Caco-2 (cell line): ENCODE results near the gene DBX1. TPM values are rescaled to one million over a fixed set of nuclear protein-coding genes. Genes with fewer than 3 reads are reported as not detected.

Experiments
- BruUV-seq: library from RNA; stranded (reverse); fragments of 400-500 nt; replicated peaks from 2 replicates; lab custom pipeline; 2021; lab: Mats Ljungman, UMichigan
- CTCF ChIA-PET: fragments of 300-600 bp; sonication (Branson Sonifier 250); formaldehyde crosslinking; loops from one replicate; lab custom pipeline; 2022; ENCODE audit warnings: antibody characterized with exemption; lab: Charles Lee
- POLR2A ChIA-PET: fragments of 300-600 bp; sonication (Branson Sonifier 250); formaldehyde crosslinking; loops from one replicate; lab custom pipeline; 2022; ENCODE audit warnings: antibody characterized with exemption; lab: Charles Lee
- DNase-seq, 2 experiments: peaks; one replicate each; pipeline versions ENCODE4 v3.0.0 to v3.0.0-alpha.2; 2020 to 2022
- H3K27me3 ChIP-seq: replicated peaks from 2 replicates; pipeline ENCODE4 v1.6.0; 2011; ENCODE audit warnings: low read length; ENCODE audit not compliant: control insufficient read depth, insufficient read depth
- H3K36me3 ChIP-seq: 2 replicates; pipeline ENCODE4 v1.5.1; 2011; ENCODE audit warnings: low read length; ENCODE audit not compliant: control insufficient read depth, insufficient read depth
- H3K4me1 ChIP-seq: fragments of 250-450 bp; sonication (Bioruptor Pico); 2 replicates; pipeline ENCODE4 v1.5.1; 2020; ENCODE audit warnings: mild to moderate bottlenecking
- H3K4me3 ChIP-seq: 2 replicates; pipeline ENCODE4 v1.5.1; 2011; ENCODE audit warnings: low read depth, mild to moderate bottlenecking, control low read depth, low read length
- H3K9me3 ChIP-seq: fragments of 250-450 bp; sonication (Bioruptor Pico); 2 replicates; pipeline ENCODE4 v1.5.1; 2020; ENCODE audit warnings: mild to moderate bottlenecking, moderate library complexity
- H3K27ac Mint-ChIP-seq: one replicate; pipeline ENCODE4 v1.8.0; 2022; ENCODE audit warnings: mixed read lengths; ENCODE audit not compliant: unreplicated experiment
- H3K27me3 Mint-ChIP-seq: one replicate; pipeline ENCODE4 v1.8.0; 2022; ENCODE audit warnings: mixed read lengths; ENCODE audit not compliant: insufficient read depth, unreplicated experiment
- H3K36me3 Mint-ChIP-seq: one replicate; pipeline ENCODE4 v1.8.0; 2022; ENCODE audit warnings: mild to moderate bottlenecking, mixed read lengths; ENCODE audit not compliant: insufficient read depth, unreplicated experiment
- H3K4me1 Mint-ChIP-seq: one replicate; pipeline ENCODE4 v1.8.0; 2022; ENCODE audit warnings: low read depth, mixed read lengths; ENCODE audit not compliant: unreplicated experiment
- H3K4me3 Mint-ChIP-seq: one replicate; pipeline ENCODE4 v1.8.0; 2022; ENCODE audit warnings: mild to moderate bottlenecking, moderate library complexity, mixed read lengths; ENCODE audit not compliant: unreplicated experiment
- H3K9me3 Mint-ChIP-seq: one replicate; pipeline ENCODE4 v1.8.0; 2022; ENCODE audit warnings: mixed read lengths; ENCODE audit not compliant: unreplicated experiment
- CTCF ChIP-seq, 2 experiments: fragments of 200-600 bp in 1 of 2; IDR thresholded peaks; 1 replicate in 1 of 2; 2 replicates in 1 of 2; pipeline versions ENCODE4 v1.5.1 to v1.8.0; 2011 to 2022; ENCODE audit warnings: antibody characterized with exemption in 1 of 2, control low read depth in 1 of 2, inconsistent platforms in 1 of 2, low read depth in 1 of 2, low read length in 1 of 2, mild to moderate bottlenecking in 1 of 2, moderate library complexity in 1 of 2; ENCODE audit not compliant: insufficient read depth in 1 of 2, severe bottlenecking in 1 of 2, unreplicated experiment in 1 of 2
- intact Hi-C: fragments of 100-400 bp; cut with micrococcal nuclease; formaldehyde crosslinking; loops from one replicate; pipeline ENCODE4 v1.10.0; 2022; ENCODE audit not compliant: unreplicated experiment
- total RNA-seq: library from RNA; stranded (reverse); gene quantifications from 2 replicates; pipeline ENCODE4 v1.2.3, GENCODE V29; 2022

The DBX1 gene
- total RNA-seq, 1 experiment from 2014 or later: not detected

- intact Hi-C loops: loop anchor here (5.0 to 10.0 kb wide), 2 partner anchors 333 to 400 kb away; no protein-coding TSS in a partner anchor
- H3K4me3 ChIP-seq: no peak overlapping the region
- Mint-ChIP-seq H3K36me3 (no peaks in the 10 kb centered on the region), H3K9me3 (no peaks in the 10 kb centered on the region), H3K4me1 (peaks cover 7% of the 10 kb centered on the region), H3K4me3 (no peak overlapping the region), H3K27me3 (peaks cover 15% of the 10 kb centered on the region), H3K27ac (no peak overlapping the region)
- no peaks in the 10 kb centered on the region for H3K4me1 ChIP-seq
- BruUV-seq: no TSS peak
- H3K27me3 ChIP-seq: no peaks in the 10 kb centered on the region
- no peaks in the 10 kb centered on the region for H3K9me3 ChIP-seq
- DNase-seq: peak in 1 of 2 experiments; percentile 20
- CTCF ChIA-PET: interaction anchor here (0.6 to 1.1 kb wide), 2 partner anchors 41 to 565 kb away, joined by 3 read pairs; no protein-coding TSS in a partner anchor
- TF ChIP-seq CTCF (IDR thresholded peaks at IDR 0.05; ENCODE audit: insufficient read depth in 1 of 2, low read depth in 1 of 2, low read length in 1 of 2, severe bottlenecking in 1 of 2, unreplicated experiment in 1 of 2): peak in 1 of 2 experiments; percentile 14
- H3K36me3 ChIP-seq: no peaks in the 10 kb centered on the region
- POLR2A ChIA-PET: interaction anchor here (0.5 kb wide), 1 partner anchor 208 kb away, joined by 3 read pairs; no protein-coding TSS in a partner anchor
Observed at GRCh38 chr11:20134991-20135736, 25.1 kb downstream of the DBX1 start.

- CTCF ChIA-PET: interaction anchor here (0.6 to 1.5 kb wide), 7 partner anchors 101 to 477 kb away, joined by 3 to 5 read pairs (median 3); no protein-coding TSS in a partner anchor
- TF ChIP-seq CTCF (IDR thresholded peaks at IDR 0.05; ENCODE audit: insufficient read depth in 1 of 2, low read depth in 1 of 2, low read length in 1 of 2, severe bottlenecking in 1 of 2, unreplicated experiment in 1 of 2): no peak
Observed at GRCh38 chr11:20132667-20133039, 27.6 kb downstream of the DBX1 start.

GRCh38 chr11:20131788-20132666 lies 28.2 kb downstream of the DBX1 start:
- peaks cover 2% of the 10 kb centered on the region for H3K27me3 Mint-ChIP-seq
- no peak overlapping the region for H3K27ac Mint-ChIP-seq
- Histone ChIP-seq H3K9me3 (no peaks in the 10 kb centered on the region), H3K4me3 (no peak overlapping the region), H3K27me3 (no peaks in the 10 kb centered on the region), H3K4me1 (no peaks in the 10 kb centered on the region), H3K36me3 (no peaks in the 10 kb centered on the region)
- no peaks in the 10 kb centered on the region for H3K9me3 Mint-ChIP-seq
- H3K36me3 Mint-ChIP-seq: no peaks in the 10 kb centered on the region
- ChIA-PET POLR2A (no interaction called here), CTCF (interaction anchor here (0.6 to 1.5 kb wide), 7 partner anchors 101 to 478 kb away, joined by 3 to 5 read pairs (median 3); no protein-coding TSS in a partner anchor)
- peak in 1 of 2 experiments; percentile 54 for DNase-seq
- BruUV-seq: no TSS peak
- intact Hi-C loops: loop anchor here (1.0 to 10.0 kb wide), 5 partner anchors 181 to 397 kb away; no protein-coding TSS in a partner anchor
- H3K4me1 Mint-ChIP-seq: peaks cover 15% of the 10 kb centered on the region
- no peak overlapping the region for H3K4me3 Mint-ChIP-seq
- TF ChIP-seq CTCF (IDR thresholded peaks at IDR 0.05; ENCODE audit: insufficient read depth in 1 of 2, low read depth in 1 of 2, low read length in 1 of 2, severe bottlenecking in 1 of 2, unreplicated experiment in 1 of 2): peak; percentile 64 to 72

More at GRCh38 chr11:20132667-20133039, 27.6 kb downstream of the DBX1 start:
- Mint-ChIP-seq H3K4me3 (no peak overlapping the region), H3K4me1 (peaks cover 15% of the 10 kb centered on the region), H3K36me3 (no peaks in the 10 kb centered on the region), H3K9me3 (no peaks in the 10 kb centered on the region), H3K27ac (no peak overlapping the region), H3K27me3 (peaks cover 2% of the 10 kb centered on the region)
- H3K4me1 ChIP-seq: no peaks in the 10 kb centered on the region
- intact Hi-C loops: loop anchor here (1.0 to 10.0 kb wide), 5 partner anchors 181 to 398 kb away; no protein-coding TSS in a partner anchor
- POLR2A ChIA-PET: no interaction called here
- DNase-seq: no peak
- no peaks in the 10 kb centered on the region for H3K36me3 ChIP-seq
- H3K4me3 ChIP-seq: no peak overlapping the region
- no peaks in the 10 kb centered on the region for H3K9me3 ChIP-seq
- H3K27me3 ChIP-seq: no peaks in the 10 kb centered on the region
- BruUV-seq: no TSS peak
